CD14-positive monocyte (primary cell): ENCODE measurements around the gene SAP30BP. TPM values are rescaled to one million over a fixed set of nuclear protein-coding genes. Genes with fewer than 3 reads are reported as not detected.

Experiments used
- DNase-seq, 3 donors: peaks; one replicate each; pipeline ENCODE4 v3.0.0-alpha.2; 2011 to 2022
- H2AFZ ChIP-seq: 2 replicates; pipeline ENCODE4 v1.6.0; 2012; ENCODE audit warnings: mild to moderate bottlenecking, low read depth, low read length, inconsistent platforms; ENCODE audit not compliant: insufficient read depth, poor library complexity, severe bottlenecking
- H3K27ac ChIP-seq, 2 donors: 1 replicate in 1 of 2; 2 replicates in 1 of 2; pipeline ENCODE4 v1.5.1; 2012 to 2013; ENCODE audit warnings: low read length in 2 of 2, control low read depth in 1 of 2, inconsistent platforms in 1 of 2, low read depth in 1 of 2, mild to moderate bottlenecking in 1 of 2
- H3K27me3 ChIP-seq, 2 donors: one replicate each; pipeline versions ENCODE4 v1.6.0 to v1.6.1; 2011 to 2013; ENCODE audit warnings: low read length in 2 of 2; ENCODE audit not compliant: control insufficient read depth in 2 of 2, insufficient read depth in 2 of 2
- H3K36me3 ChIP-seq, 2 donors: replicated peaks in 1 of 2; 1 replicate in 1 of 2; 2 replicates in 1 of 2; pipeline versions ENCODE4 v1.5.1 to v1.6.1; 2012 to 2013; ENCODE audit warnings: low read length in 2 of 2, control low read depth in 1 of 2, inconsistent platforms in 1 of 2, mild to moderate bottlenecking in 1 of 2; ENCODE audit not compliant: insufficient read depth in 2 of 2, control insufficient read depth in 1 of 2
- H3K4me1 ChIP-seq, 2 donors: 1 replicate in 1 of 2; 2 replicates in 1 of 2; pipeline versions ENCODE4 v1.5.1 to v1.6.1; 2012 to 2013; ENCODE audit warnings: low read length in 2 of 2, control low read depth in 1 of 2, inconsistent platforms in 1 of 2, mild to moderate bottlenecking in 1 of 2, moderate library complexity in 1 of 2; ENCODE audit not compliant: insufficient read depth in 2 of 2, control insufficient read depth in 1 of 2
- H3K4me2 ChIP-seq: replicated peaks from 2 replicates; pipeline ENCODE3; 2012; ENCODE audit warnings: low read length, moderate library complexity, mild to moderate bottlenecking; ENCODE audit not compliant: poor library complexity, severe bottlenecking; ENCODE audit errors: extremely low read depth
- H3K4me3 ChIP-seq, 3 experiments: fragments of 200-600 bp in 1 of 3; sonication (generic) in 1 of 3; replicated peaks in 1 of 3; 1 replicate in 2 of 3; 2 replicates in 1 of 3; pipeline ENCODE4 v1.5.1; 2011 to 2013; ENCODE audit warnings: low read length in 3 of 3, mild to moderate bottlenecking in 3 of 3, control low read depth in 2 of 3, low read depth in 2 of 3, inconsistent platforms in 1 of 3, moderate library complexity in 1 of 3
- H3K79me2 ChIP-seq: 2 replicates; pipeline ENCODE4 v1.6.0; 2012; ENCODE audit warnings: mild to moderate bottlenecking, control low read depth, inconsistent platforms, low read length, moderate library complexity; ENCODE audit not compliant: insufficient read depth
- H3K9ac ChIP-seq: 2 replicates; pipeline ENCODE4 v1.6.0; 2017; ENCODE audit warnings: low read length, mild to moderate bottlenecking; ENCODE audit not compliant: insufficient read depth, poor library complexity, severe bottlenecking
- H3K9me3 ChIP-seq, 2 donors: replicated peaks in 1 of 2; 1 replicate in 1 of 2; 2 replicates in 1 of 2; pipeline versions ENCODE4 v1.5.1 to v1.6.1; 2012 to 2013; ENCODE audit warnings: low read length in 2 of 2, control low read depth in 1 of 2; ENCODE audit not compliant: control insufficient read depth in 1 of 2, insufficient read depth in 1 of 2
- H4K20me1 ChIP-seq: 2 replicates; pipeline ENCODE4 v1.6.0; 2012; ENCODE audit warnings: mild to moderate bottlenecking, low read length, control low read depth, moderate library complexity; ENCODE audit not compliant: insufficient read depth
- H3K27ac Mint-ChIP-seq, 7 donors: one replicate each; pipeline ENCODE4 v1.8.0; 2020; ENCODE audit warnings: mild to moderate bottlenecking in 7 of 7, mixed read lengths in 7 of 7, moderate library complexity in 6 of 7, inconsistent platforms in 2 of 7
- H3K27me3 Mint-ChIP-seq, 3 donors: one replicate each; pipeline ENCODE4 v1.8.0; 2021 to 2022; ENCODE audit warnings: low read depth in 3 of 3, mild to moderate bottlenecking in 3 of 3, mixed read lengths in 3 of 3, moderate library complexity in 3 of 3, inconsistent platforms in 1 of 3
- H3K36me3 Mint-ChIP-seq, 2 donors: one replicate each; pipeline ENCODE4 v1.8.0; 2020; ENCODE audit warnings: mixed read lengths in 2 of 2, inconsistent platforms in 1 of 2, mild to moderate bottlenecking in 1 of 2
- H3K4me1 Mint-ChIP-seq: one replicate; pipeline ENCODE4 v1.8.0; 2020; ENCODE audit warnings: mild to moderate bottlenecking, mixed read lengths
- H3K4me3 Mint-ChIP-seq, 2 donors: one replicate each; pipeline ENCODE4 v1.8.0; 2020; ENCODE audit warnings: mild to moderate bottlenecking in 2 of 2, mixed read lengths in 2 of 2, moderate library complexity in 1 of 2
- H3K9me3 Mint-ChIP-seq, 7 donors: one replicate each; pipeline ENCODE4 v1.8.0; 2020 to 2022; ENCODE audit warnings: mixed read lengths in 7 of 7, mild to moderate bottlenecking in 6 of 7, moderate library complexity in 6 of 7, inconsistent platforms in 2 of 7
- CTCF ChIP-seq: fragments of 200-600 bp; IDR thresholded peaks from one replicate; pipeline ENCODE4 v1.8.0; 2022; ENCODE audit warnings: antibody characterized with exemption, mild to moderate bottlenecking
- WGBS: methylation state at CpG from one replicate; pipeline ENCODE4 v1.1.5; 2013; ENCODE audit warnings: missing lambda C conversion rate; ENCODE audit not compliant: insufficient coverage; 5-methylcytosine and 5-hydroxymethylcytosine counted together
- intact Hi-C, 2 donors: fragments of 100-400 bp; cut with micrococcal nuclease; formaldehyde crosslinking; loops; one replicate each; pipeline versions ENCODE4 v1.15.0 to v1.15.1; 2023
- polyA plus RNA-seq, 3 donors: library from polyadenylated mRNA; depleted of rRNA in 1 of 3; unstranded in 2 of 3; stranded (reverse) in 1 of 3; fragments of 300-500 nt in 2 of 3; fragments of >200 nt in 1 of 3; fragmentation: Illumina TruSeq in 2 of 3; gene quantifications; 1 replicate in 2 of 3; 2 replicates in 1 of 3; pipeline ENCODE4 v1.2.3, GENCODE V29; 2012 to 2021

The SAP30BP gene
- polyA plus RNA-seq, 3 donors = 43.8 to 130 (median 61.6) TPM

- Mint-ChIP-seq H3K4me1 (peaks cover 26% of the 10 kb centered on the region), H3K4me3 (no peak overlapping the region), H3K27ac (peak overlapping the region in 5 of 7 donors; percentile 32 to 98 (median 77)), H3K27me3 (no peaks in the 10 kb centered on the region), H3K9me3 (peaks cover 0 to 4% (median 0%) of the 10 kb centered on the region in 7 donors), H3K36me3 (peaks cover 3% of the 10 kb centered on the region in 2 donors)
- Histone ChIP-seq H3K27me3 (no peaks in the 10 kb centered on the region), H3K4me2 (no peak overlapping the region), H3K9ac (no peak overlapping the region), H3K4me3 (no peak overlapping the region), H3K27ac (peak overlapping the region in 1 of 2 donors; percentile 89), H4K20me1 (no peaks in the 10 kb centered on the region), H2AFZ (no peak overlapping the region), H3K36me3 (no peaks in the 10 kb centered on the region), H3K4me1 (peaks cover 20 to 24% of the 10 kb centered on the region in 2 donors), H3K9me3 (no peaks in the 10 kb centered on the region), H3K79me2 (no peaks in the 10 kb centered on the region)
- DNase-seq = no peak
- intact Hi-C loops = loop anchor here in 1 of 2 donors (5.0 kb wide), 1 partner anchor 32 kb away; no protein-coding TSS in a partner anchor
- WGBS = 95% methylated on average over 14 of the region's 14 CpGs
- TF ChIP-seq CTCF = no peak
Measured at GRCh38 chr17:75739801-75740200, 72.7 kb downstream of the SAP30BP start.

- Histone ChIP-seq H3K4me3 (no peak overlapping the region), H3K27ac (no peak overlapping the region), H2AFZ (no peak overlapping the region), H3K9me3 (no peaks in the 10 kb centered on the region), H3K9ac (no peak overlapping the region), H3K36me3 (no peaks in the 10 kb centered on the region), H3K27me3 (no peaks in the 10 kb centered on the region), H3K4me1 (peaks cover 20 to 24% of the 10 kb centered on the region in 2 donors), H3K79me2 (no peaks in the 10 kb centered on the region), H4K20me1 (no peaks in the 10 kb centered on the region), H3K4me2 (no peak overlapping the region)
- Mint-ChIP-seq H3K36me3 (peaks cover 3% of the 10 kb centered on the region in 2 donors), H3K27me3 (no peaks in the 10 kb centered on the region), H3K4me3 (no peak overlapping the region), H3K4me1 (peaks cover 23% of the 10 kb centered on the region), H3K9me3 (peaks cover 0 to 4% (median 0%) of the 10 kb centered on the region in 7 donors), H3K27ac (peak overlapping the region in 4 of 7 donors; percentile 2 to 68 (median 29))
- no peak for TF ChIP-seq CTCF
- intact Hi-C loops = loop anchor here in 1 of 2 donors (5.0 kb wide), 1 partner anchor 33 kb away; no protein-coding TSS in a partner anchor
- 100% methylated on average over 11 of the region's 17 CpGs for WGBS
- no peak for DNase-seq
Measured at GRCh38 chr17:75740215-75740614, 73.1 kb downstream of the SAP30BP start.
